Right lobe of liver (tissue), 4 donors: Measurements from ENCODE around the gene METTL5.

Source experiments
- POLR2A ChIP-seq: fragments of 450-650 bp; IDR thresholded peaks from one replicate; pipeline ENCODE4 v1.6.1; 2017; ENCODE audit warnings: antibody characterized with exemption, mild to moderate bottlenecking
- TF ChIP-seq, protein P1 (sequence below), 4 donors: fragments of 200-600 bp in 3 of 4; fragments of 450-650 bp in 1 of 4; IDR thresholded peaks; one replicate each; pipeline versions ENCODE4 v1.5.1 to v1.8.0; 2016 to 2022; ENCODE audit warnings: antibody characterized with exemption in 4 of 4, mild to moderate bottlenecking in 2 of 4
- donor health status: DM: no; HTN: no; CAD: no.
- donor health status: DM: no; HTN: no; CAD: no.
- donor health status: DM: no; HTN: yes; CAD: no.

GRCh38 chr2:169840747-169841142 lies 16.0 kb upstream of the METTL5 start:
- TF ChIP-seq, protein P1, sequence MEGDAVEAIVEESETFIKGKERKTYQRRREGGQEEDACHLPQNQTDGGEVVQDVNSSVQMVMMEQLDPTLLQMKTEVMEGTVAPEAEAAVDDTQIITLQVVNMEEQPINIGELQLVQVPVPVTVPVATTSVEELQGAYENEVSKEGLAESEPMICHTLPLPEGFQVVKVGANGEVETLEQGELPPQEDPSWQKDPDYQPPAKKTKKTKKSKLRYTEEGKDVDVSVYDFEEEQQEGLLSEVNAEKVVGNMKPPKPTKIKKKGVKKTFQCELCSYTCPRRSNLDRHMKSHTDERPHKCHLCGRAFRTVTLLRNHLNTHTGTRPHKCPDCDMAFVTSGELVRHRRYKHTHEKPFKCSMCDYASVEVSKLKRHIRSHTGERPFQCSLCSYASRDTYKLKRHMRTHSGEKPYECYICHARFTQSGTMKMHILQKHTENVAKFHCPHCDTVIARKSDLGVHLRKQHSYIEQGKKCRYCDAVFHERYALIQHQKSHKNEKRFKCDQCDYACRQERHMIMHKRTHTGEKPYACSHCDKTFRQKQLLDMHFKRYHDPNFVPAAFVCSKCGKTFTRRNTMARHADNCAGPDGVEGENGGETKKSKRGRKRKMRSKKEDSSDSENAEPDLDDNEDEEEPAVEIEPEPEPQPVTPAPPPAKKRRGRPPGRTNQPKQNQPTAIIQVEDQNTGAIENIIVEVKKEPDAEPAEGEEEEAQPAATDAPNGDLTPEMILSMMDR (IDR thresholded peaks at IDR 0.05): no peak
- TF ChIP-seq POLR2A: no peak
